GM21381 (cell line): ENCODE results near the gene PCDH15.

Experiments
- ATAC-seq: cut with Tn5 transposase; IDR thresholded peaks from one replicate; pipeline ENCODE4 v1.9.1; 2021; ENCODE audit warnings: mild to moderate bottlenecking, moderate library complexity; ENCODE audit not compliant: unreplicated experiment

PCDH15 gene

DNA sequence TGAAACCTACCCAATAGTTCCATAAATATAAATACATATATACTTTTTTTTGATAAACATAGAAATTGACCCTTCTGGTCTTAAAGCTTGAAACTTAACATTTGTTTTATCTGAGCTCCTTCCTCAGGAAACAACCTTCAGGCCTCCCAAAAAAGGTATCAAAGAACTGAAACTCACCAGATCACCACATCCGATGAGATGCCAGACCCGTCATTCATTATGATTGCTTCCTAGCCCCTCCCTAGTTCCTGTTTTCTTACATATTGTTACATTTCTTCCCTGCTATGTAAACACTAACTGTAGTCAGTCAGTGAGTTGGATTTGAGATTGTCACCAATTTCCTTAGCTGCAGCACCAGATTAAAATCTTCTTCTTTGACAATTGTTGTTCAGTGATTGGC lies 663.6 kb downstream of the PCDH15 start:
- ATAC-seq: no peak

DNA sequence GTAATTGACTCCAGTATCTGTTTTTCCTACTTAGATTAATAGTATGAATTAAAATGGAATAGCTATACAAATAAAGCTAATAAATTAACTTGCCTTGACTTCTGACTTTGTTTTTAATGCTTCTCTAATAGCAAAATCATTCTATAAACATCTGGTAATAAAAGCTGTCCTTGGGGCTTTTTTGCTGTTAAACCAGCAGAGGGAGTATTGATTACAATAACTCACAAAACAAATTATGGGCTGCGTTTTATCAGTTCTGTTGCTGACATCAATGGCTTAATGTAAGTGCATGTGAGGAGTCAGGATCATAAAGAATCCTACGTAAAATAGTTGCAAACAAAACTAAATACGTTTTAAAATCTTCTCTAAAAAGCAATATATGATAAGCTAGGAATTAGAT lies 667.8 kb downstream of the PCDH15 start:
- ATAC-seq: no peak

DNA sequence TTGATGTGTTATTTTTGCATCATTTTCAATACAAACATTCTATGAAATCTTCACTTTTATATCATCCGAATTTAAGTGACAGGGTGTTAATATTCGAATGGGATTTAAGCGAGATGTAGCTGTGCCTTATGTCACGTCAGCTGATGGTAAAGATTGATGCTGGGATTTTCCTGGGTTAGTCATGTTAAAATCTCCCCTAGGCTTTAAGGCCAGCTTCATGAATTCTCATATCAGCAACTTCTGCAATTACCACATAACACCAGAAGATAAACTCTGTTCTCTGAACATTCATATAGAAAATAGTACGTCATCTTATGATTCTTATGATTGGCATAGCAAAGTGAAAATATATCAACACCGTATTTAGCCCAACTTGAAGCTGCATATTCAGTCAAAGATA lies 669.2 kb downstream of the PCDH15 start:
- no peak for ATAC-seq

DNA sequence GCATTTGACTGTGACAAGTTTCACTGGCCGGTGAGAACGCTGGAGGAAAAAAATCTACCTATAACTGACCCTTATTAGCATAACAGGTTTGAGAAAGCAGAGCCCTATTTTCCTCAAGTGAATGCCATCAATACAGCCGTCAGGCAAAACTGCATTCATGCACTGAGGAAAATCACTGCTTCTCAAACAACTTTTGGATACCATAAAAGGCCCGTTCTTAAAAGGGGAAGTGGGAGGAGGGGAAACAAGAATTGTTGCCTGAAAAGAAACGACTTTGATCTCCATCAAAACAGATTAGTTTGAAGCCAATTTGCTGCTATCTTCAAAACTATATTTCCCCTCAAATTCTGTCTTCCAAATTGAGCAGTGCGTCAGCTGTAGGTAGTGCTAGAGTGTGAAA lies 670.6 kb downstream of the PCDH15 start:
- ATAC-seq: no peak

DNA sequence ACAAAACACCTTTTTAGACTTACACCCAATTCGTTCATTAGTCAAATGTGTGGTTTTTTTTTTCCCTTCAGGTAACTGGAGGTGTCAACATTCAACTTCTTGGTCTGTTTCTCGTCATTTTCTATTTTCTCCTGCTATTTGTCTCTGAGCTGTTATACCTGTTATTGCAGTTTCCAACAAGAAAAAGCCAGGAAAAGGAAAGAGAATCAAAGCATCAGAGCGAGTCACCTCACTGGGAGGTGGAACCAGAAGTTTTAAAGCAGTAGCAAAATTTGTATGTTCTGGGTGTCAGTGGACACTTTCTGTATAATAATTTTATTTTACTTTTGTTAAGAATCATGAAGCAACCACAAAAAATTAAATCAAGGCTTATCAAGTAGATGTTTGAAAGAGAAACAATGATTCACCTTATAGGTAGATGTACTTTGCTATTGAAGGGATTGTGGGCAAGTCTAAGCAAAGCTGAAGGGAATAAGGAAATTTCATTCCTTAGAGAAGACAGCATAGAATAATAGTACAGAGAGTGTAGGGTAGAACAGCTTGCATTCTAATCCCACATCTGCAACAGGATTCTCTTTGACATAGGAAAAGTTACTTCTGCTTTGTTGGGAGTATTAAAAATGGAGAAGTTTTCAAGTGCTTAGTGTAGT lies 675.8 kb downstream of the PCDH15 start:
- ATAC-seq: no peak

DNA sequence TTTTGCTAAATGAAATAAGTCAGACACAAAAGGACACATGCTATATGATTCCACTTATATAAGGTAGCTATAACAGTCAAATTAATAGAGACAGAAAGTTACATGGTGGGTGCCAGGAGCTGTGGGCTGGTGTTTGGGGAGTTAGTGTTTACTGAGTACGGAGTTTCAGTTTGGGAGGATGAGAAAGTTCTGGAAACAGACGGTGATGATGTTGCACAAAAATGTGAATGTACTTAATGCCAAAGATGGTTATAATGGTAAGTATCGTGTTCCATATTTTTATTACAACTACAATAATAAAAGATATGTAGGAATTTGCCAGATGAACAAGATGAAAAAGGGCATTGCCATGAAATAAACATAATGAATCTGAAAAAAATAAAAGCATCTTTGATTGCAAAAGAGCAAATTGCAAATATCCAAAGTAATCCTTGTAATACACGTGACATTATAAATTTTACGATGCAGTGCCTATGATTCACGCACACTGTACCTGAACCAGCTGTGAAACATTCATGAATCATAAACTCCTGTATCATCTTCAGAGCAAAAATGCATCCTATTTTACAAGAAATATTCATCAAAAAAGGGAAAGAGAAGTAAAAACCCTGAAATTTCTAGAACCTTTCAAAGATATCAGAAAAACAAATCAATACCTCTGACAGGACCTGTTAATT lies 676.7 kb downstream of the PCDH15 start:
- no peak for ATAC-seq

DNA sequence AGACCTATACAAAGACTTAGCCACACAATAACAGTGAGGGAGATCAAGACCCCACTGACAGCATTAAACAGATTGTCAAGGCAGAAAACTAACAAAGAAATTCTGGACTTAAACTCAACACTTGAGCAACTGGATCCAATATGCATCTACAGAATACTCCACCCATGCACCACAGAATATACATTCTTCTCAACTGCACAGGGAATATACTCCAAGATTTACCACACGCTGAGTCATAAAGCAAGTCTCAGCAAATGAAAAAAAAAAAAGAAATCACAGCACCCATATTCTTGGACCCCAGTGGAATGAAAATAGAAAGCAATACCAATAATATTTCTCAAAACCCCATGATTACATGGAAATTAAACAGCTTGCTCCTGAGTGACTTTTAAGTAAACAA lies 680.2 kb downstream of the PCDH15 start:
- no peak for ATAC-seq

DNA sequence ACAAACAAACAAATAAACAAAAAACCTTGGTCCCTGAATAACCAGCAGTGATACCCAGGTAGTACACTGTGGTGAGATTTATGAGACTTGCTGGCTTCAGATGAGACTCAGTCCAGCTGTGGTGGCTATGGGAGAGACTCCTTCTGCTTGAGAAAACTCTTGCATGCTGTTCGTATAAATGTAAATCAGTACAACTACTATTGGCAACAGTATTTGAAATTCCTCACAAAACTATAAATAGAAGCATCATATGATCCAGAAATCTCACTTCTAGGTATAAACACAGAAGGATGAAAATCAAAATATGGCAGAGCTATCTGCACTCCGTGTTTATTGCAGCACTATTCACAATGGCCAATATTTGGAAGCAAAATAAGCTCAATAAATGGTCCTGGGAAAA lies 692.1 kb downstream of the PCDH15 start:
- no peak for ATAC-seq

DNA sequence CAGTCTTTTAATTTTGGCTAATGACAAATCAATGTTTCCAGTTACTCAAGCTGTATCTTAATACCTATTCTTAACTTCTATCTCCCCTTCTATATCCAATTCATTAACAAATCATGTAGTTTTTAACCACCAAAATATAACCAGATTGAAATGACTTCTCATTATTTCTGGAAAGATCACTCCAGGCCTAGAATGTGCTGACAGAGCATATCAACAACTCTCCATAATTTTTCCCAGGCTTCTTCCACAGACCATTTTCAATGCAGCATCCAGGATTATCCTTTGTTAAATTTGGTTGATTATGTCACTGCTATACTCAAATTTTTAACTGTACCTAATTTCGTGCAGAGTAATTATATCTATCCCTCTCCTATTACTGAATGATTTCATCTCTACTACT lies 704.1 kb downstream of the PCDH15 start:
- ATAC-seq: no peak

DNA sequence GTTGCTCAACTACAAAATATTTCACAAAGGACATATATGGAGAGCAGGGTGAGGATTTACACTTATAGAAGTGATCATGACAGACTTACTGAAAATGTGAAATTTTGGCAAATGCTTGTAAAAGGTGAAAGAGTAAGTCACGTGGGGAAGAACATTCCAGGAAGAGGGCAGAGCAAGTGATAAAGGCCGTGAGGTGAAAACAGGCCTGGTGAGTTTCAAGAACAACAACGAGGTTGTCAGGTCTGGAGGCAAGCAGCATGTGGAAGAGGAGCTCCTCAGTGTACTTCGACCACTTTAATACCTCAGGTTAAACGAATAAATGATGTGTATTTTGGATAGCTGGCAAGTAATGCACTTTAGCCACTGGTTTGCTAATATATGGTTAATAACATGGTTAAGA lies 706.7 kb downstream of the PCDH15 start:
- ATAC-seq: no peak

DNA sequence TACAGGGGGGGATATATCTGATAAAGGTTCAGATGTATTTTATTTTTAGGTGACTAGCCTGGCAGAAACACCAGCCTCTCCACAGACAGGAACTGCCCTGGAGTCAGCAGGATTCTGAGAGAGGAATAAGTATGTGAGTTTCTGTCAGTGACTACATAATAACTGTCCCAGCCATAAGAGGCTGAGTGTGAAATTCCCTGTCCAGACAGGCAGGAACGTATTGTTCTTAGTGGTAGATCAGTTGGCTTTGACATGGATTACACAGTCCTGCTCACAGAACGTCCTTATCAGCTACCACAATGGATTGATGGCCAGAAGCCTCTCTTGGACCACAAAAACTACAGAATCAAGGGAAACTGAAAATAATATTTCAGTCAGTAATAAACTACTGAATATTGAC lies 709.8 kb downstream of the PCDH15 start:
- ATAC-seq: no peak

DNA sequence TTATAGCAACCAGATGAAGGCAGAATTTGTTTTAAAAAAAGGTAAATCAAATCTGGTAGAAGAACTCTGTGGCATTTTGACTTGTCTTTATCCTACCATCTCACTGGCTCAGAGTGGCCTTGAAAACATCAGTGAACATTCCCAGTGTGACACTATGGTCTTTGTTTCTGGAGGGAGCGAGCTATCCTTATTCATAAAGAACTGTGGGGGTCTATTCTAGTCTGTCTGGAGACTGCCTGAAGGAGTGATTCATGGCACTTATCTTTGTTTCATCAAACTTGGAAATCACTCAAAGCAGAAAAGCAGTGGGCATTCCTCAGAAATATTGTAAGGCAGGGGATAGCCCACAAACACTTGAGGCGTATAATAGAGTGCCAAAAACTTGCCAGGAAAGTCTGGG lies 719.1 kb downstream of the PCDH15 start:
- no peak for ATAC-seq

DNA sequence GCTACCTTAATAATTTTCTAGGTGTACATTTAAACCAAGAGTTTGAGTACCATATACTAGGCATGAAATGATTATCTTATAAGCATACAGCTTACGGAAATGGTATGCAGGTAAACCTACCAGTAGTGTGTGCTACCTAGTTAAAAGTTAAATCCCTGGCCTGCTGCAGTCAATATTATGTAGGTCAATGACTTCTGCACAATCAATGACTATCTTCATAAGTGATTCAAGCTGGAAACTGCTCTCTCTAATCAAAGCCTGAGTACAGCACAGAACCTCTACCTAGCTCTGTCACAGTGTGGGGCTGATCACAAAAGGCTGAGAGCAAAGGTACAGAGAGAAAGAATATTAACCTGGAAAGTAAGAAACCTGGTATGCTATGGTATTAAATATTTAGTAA lies 733.7 kb downstream of the PCDH15 start:
- ATAC-seq: no peak

DNA sequence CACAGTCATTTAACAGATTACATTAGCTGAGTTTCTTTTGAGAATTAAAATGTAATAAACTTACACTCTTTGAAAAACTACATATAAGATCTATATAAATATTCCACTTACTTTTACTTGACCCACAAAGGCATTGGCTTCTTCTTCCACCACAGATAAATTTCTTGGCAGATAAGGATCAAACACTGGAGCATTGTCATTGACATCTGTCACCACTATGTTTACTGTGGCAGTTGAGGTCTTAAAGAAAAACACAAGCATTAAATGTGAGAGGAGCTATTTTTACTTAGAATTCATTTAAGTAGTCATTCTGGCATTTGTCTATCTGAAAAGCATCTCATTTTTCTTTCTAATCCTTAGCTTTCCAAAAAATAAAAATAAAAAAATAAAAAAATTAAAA lies 734.4 kb downstream of the PCDH15 start:
- no peak for ATAC-seq

DNA sequence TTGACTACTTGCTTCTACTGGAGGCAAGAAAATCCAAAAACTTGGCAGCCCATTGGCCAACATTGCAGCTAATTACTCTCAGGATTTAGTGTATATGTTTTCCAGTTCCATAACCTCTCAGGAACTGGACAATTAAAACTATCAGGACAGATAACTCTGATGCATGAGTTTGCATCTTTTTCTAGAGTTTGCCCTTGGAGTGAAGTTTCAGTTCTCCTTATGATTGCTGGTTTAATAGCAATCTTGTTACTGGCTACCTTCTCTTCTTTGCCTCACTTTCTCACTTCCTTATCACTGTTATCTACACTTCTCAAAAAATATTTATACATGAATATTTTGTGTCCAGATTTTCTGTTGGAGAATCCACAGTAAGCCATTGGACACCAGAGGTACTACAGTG lies 735.9 kb downstream of the PCDH15 start:
- ATAC-seq: no peak

DNA sequence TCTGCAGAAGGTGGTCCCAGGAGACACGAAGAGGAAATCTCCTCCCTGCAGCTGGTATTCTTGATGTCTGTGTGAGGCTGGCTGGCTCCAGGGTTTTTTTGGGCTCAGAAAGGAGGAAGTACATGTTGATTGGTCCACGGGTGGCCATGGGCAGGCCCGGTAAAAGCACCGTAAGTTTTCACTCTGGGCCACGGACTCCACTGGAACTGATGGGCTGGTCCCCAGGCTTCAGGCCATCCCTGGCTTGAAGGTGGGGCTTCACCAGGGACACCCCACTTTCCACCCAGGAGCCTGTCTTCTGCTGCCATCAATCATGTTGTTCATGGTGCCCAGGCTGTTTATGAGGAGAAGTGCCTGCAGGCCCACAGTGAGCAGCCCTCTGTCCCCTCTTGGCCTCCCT lies 736.8 kb downstream of the PCDH15 start:
- no peak for ATAC-seq

DNA sequence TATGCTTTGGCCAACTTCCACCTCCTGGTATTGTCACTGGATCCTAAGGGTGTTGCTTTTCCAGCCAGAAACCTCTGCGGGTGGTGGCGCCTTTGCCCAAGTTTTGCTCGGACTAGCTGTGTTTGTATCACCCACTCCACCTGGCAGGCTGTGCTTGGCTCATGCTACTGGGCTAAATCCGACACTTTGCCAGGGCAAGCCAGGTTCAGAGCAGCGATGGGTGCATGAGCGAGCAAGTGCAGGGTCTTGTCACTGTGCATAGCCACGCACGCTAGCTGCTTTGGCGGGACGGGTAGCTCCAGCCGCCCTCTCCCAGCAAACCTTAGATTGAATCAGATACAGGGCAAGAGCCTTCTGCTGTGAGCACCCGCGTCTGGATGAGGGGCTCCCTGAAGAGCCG lies 737.5 kb downstream of the PCDH15 start:
- ATAC-seq: no peak

DNA sequence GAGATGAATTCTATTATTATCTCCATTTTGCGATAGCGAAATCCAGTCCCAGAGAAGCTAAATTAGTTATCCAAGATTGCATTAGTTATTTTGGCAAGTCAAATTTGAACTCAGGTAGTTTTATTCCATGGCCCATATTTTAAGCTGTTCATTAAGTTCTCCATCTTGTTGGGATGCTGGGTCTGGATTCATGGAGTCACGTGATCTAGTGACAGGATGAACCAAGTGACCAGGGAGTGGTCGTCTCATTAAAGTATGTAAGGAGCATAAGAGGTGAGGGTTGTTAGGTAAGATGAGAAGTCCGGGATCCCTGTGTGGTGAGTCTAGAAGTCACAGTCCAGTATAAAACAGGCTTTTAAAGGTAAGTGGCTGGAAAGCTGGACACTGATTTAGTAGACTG lies 740.5 kb downstream of the PCDH15 start:
- ATAC-seq: no peak

DNA sequence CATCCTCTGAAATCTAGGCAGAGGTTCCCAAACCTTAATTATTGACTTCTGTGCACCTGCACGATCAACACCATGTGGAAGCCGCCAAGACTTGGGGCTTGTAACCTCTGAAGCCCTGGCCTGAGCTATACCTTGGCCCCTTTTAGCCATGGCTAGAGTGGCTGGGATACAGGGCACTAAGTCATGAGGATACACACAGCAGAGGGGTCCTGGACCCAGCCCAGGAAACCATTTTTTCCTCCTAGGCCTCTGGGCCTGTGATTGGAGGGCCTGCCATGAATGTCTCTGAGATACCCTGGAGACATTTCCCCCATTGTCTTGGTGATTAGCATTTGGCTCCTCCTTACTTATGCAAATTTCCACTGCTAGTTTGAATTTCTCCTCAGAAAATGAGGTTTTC lies 743.7 kb downstream of the PCDH15 start:
- ATAC-seq: no peak

DNA sequence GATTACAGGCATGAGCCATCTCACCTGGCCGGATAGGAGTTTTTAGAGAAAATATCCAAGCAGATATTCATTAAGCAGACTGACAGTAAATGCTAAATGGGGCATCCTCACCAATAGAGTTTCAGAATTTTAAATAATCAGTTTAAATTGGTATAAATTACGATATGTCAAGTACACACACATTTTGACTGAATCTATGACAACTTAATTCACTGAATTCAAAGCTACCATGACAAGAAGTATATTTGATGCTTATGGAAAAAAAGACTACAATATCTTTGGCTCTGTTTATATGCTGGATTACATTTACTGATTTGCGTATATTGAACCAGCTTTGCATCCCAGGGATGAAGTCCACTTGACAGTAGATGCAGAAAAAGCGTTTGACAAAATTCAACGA lies 774.7 kb downstream of the PCDH15 start:
- no peak for ATAC-seq

DNA sequence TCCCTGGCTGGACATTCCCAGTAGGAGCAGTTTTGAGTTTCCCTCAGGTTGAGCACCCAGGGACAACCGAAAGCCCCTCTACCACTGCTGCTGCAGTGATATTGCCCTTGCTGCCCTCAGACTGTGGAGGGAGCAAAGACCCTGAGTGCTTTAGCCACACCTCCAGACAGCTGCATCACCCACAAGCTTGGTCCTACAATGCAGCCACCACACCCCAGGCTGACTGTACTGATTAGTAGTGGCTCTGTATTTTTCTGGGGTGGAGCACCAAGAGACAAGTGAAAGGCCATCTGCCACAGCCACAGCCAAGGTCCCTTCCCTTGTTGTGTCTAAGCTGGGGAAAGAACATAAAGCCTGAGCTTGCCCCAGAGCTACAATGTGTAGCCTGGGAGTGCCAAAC lies 789.9 kb downstream of the PCDH15 start:
- ATAC-seq: no peak

DNA sequence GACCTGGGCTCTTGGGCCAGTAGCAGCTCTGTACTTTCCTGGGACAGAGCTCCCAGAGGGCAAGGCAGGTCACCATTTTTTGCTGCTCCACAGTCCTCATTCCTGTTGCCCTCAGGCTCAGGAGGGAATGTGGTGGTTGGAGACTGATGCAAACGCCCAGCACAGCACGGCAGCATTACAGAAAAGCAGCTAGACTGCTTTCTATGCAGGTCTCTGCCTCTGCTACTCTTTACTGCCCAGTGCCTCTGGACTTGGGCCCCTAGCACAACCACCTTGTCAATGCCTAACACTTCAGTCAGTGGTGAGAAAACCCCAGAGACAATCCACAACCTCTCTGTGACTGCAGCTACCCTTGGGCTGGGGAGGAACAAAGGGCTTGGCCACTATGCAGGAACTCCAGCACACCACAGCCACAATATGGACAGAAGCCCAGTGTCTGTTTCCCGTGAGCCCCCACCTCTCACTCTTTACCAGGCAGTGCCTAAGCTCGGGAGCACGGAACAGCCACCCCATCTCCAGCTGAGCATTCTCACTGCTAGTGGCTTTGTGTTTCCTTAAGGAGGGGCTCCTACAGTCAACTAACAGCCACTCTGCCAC lies 790.6 kb downstream of the PCDH15 start:
- ATAC-seq: no peak

DNA sequence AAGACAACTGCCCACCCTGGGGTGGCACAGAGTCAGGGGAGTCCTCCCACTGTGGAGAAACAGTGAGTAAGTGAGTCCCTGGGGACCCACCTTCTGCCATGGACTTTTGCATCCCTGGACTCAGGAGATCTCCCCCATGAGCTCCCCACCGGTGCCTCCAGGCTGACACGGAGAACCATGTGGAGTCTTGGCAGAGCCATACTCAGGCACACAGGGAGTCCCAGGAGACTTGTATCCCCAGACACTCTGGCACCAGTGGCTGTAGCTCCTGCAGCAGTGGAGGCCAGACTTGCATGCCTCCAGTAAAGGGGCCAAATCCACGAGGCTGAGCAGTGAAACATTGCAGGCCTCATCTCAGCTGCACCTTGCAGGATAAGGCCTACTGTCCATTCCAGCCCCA lies 791.4 kb downstream of the PCDH15 start:
- ATAC-seq: no peak
